ENCODE data around the gene NDUFB10. TPM values are rescaled to one million over a fixed set of nuclear protein-coding genes. Genes with fewer than 3 reads are reported as not detected.

NDUFB10 gene
- polyA plus RNA-seq, 1 donor from 2014 or later, result 217 TPM

- Histone ChIP-seq H3K9me3 (ENCODE audit: low read length) (no peaks in the 10 kb centered on the region), H3K27me3 (ENCODE audit: insufficient read depth, low read depth, low read length) (no peaks in the 10 kb centered on the region), H3K4me3 (ENCODE audit: low read length) (peak within 1 kb of the TSS; percentile 88), H3K4me2 (ENCODE audit: low read length) (peak within 1 kb of the TSS; percentile 94), H3K36me3 (ENCODE audit: insufficient read depth, low read length) (no peaks in the 10 kb centered on the region), H3K9ac (ENCODE audit: low read length) (peak within 1 kb of the TSS; percentile 89), H4K20me1 (ENCODE audit: insufficient read depth) (no peaks in the 10 kb centered on the region), H3K79me2 (replicated peaks; ENCODE audit: insufficient read depth, low read length) (peaks cover 15% of the 10 kb centered on the region), H3K27ac (ENCODE audit: low read length) (peak within 1 kb of the TSS; percentile 80), H3K9me2 (ENCODE audit: insufficient read depth, low read length) (no peaks in the 10 kb centered on the region), H2AFZ (ENCODE audit: low read depth, low read length) (peak within 1 kb of the TSS; percentile 36), H3F3A (ENCODE audit: insufficient read depth, low read length, poor library complexity, severe bottlenecking) (no peaks in the 10 kb centered on the region)
- TF ChIP-seq SMC3 (conservative IDR thresholded peaks at IDR 0.05; ENCODE audit: poor library complexity) (no peak), POLR2AphosphoS5 (IDR thresholded peaks at IDR 0.05) (peak; percentile 99), EP300 (conservative IDR thresholded peaks at IDR 0.05; ENCODE audit: poor library complexity, severe bottlenecking) (peak; percentile 58), REST (IDR thresholded peaks at IDR 0.05; ENCODE audit: borderline replicate concordance) (peak; percentile 98), CTCF (IDR thresholded peaks at IDR 0.05; ENCODE audit: poor library complexity, severe bottlenecking) (peak; percentile 37), RAD21 (conservative IDR thresholded peaks at IDR 0.05) (no peak), EZH2 (IDR thresholded peaks at IDR 0.05; ENCODE audit: borderline replicate concordance, insufficient read depth, low read length, poor library complexity, severe bottlenecking) (no peak), TAF1 (IDR thresholded peaks at IDR 0.05; ENCODE audit: low read depth) (peak; percentile 98), MXI1 (conservative IDR thresholded peaks at IDR 0.05; ENCODE audit: poor library complexity, severe bottlenecking) (peak; percentile 96)
These were observed 5.4 kb downstream of the NDUFB10 start, which contains the start of gene RPS2 for GRCh38 chr16:1964506-1965395. TSS of gene RPS2 (minus strand) at chr16:1964826. CDS start at chr16:1964625, 201 bp downstream.

GRCh38 chr16:1965396-1966001, 6.2 kb downstream of the NDUFB10 start:
- Histone ChIP-seq H3K9ac (ENCODE audit: low read length) (peak overlapping the region; percentile 89), H3F3A (ENCODE audit: insufficient read depth, low read length, poor library complexity, severe bottlenecking) (no peaks in the 10 kb centered on the region), H3K4me2 (ENCODE audit: low read length) (peak overlapping the region; percentile 80), H3K9me3 (ENCODE audit: low read length) (no peaks in the 10 kb centered on the region), H3K36me3 (ENCODE audit: insufficient read depth, low read length) (no peaks in the 10 kb centered on the region), H2AFZ (ENCODE audit: low read depth, low read length) (peak overlapping the region; percentile 36), H3K4me3 (ENCODE audit: low read length) (peak overlapping the region; percentile 88), H3K79me2 (replicated peaks; ENCODE audit: insufficient read depth, low read length) (peaks cover 12% of the 10 kb centered on the region), H3K27ac (ENCODE audit: low read length) (peak overlapping the region; percentile 80), H3K27me3 (ENCODE audit: insufficient read depth, low read depth, low read length) (no peaks in the 10 kb centered on the region), H4K20me1 (ENCODE audit: insufficient read depth) (no peaks in the 10 kb centered on the region), H3K9me2 (ENCODE audit: insufficient read depth, low read length) (no peaks in the 10 kb centered on the region)
- no peak for TF ChIP-seq REST (IDR thresholded peaks at IDR 0.05; ENCODE audit: borderline replicate concordance)
- TF ChIP-seq RAD21 (conservative IDR thresholded peaks at IDR 0.05), result no peak
- TF ChIP-seq TAF1 (IDR thresholded peaks at IDR 0.05; ENCODE audit: low read depth), result no peak
